ENCODE results near the gene C1QA.

C1QA gene

GRCh38 chr1:22616571-22616970 lies 19.9 kb upstream of the C1QA start:
- no peaks in the 10 kb centered on the region for H3K4me1 ChIP-seq (ENCODE audit: control insufficient read depth, insufficient read depth, low read length)
- no peaks in the 10 kb centered on the region for H3K9me3 ChIP-seq (ENCODE audit: control insufficient read depth, low read length)
- H3K9ac ChIP-seq (ENCODE audit: low read length), result no peak overlapping the region
- H3K27me3 ChIP-seq (ENCODE audit: control insufficient read depth, insufficient read depth, low read length), result peaks cover 23% of the 10 kb centered on the region
- no peak overlapping the region for H3K4me3 ChIP-seq (ENCODE audit: low read length)
- H3K36me3 ChIP-seq (ENCODE audit: control insufficient read depth, insufficient read depth, low read length), result no peaks in the 10 kb centered on the region

GRCh38 chr1:22618056-22618455 lies 18.4 kb upstream of the C1QA start:
- no peak overlapping the region for H3K4me3 ChIP-seq (ENCODE audit: low read length)
- no peaks in the 10 kb centered on the region for H3K9me3 ChIP-seq (ENCODE audit: control insufficient read depth, low read length)
- peaks cover 25% of the 10 kb centered on the region for H3K27me3 ChIP-seq (ENCODE audit: control insufficient read depth, insufficient read depth, low read length)
- no peak overlapping the region for H3K9ac ChIP-seq (ENCODE audit: low read length)
- no peaks in the 10 kb centered on the region for H3K4me1 ChIP-seq (ENCODE audit: control insufficient read depth, insufficient read depth, low read length)
- no peaks in the 10 kb centered on the region for H3K36me3 ChIP-seq (ENCODE audit: control insufficient read depth, insufficient read depth, low read length)

- Histone ChIP-seq H3K36me3 (ENCODE audit: control insufficient read depth, insufficient read depth, low read length) (no peaks in the 10 kb centered on the region), H3K4me3 (ENCODE audit: low read length) (no peak overlapping the region), H3K9ac (ENCODE audit: low read length) (no peak overlapping the region), H3K9me3 (ENCODE audit: control insufficient read depth, low read length) (no peaks in the 10 kb centered on the region), H3K4me1 (ENCODE audit: control insufficient read depth, insufficient read depth, low read length) (no peaks in the 10 kb centered on the region), H3K27me3 (ENCODE audit: control insufficient read depth, insufficient read depth, low read length) (peaks cover 25% of the 10 kb centered on the region)
Observed at GRCh38 chr1:22619252-22619651, 17.2 kb upstream of the C1QA start.

GRCh38 chr1:22619798-22620197 lies 16.6 kb upstream of the C1QA start:
- no peak overlapping the region for H3K4me3 ChIP-seq (ENCODE audit: low read length)
- H3K36me3 ChIP-seq (ENCODE audit: control insufficient read depth, insufficient read depth, low read length), result no peaks in the 10 kb centered on the region
- no peaks in the 10 kb centered on the region for H3K4me1 ChIP-seq (ENCODE audit: control insufficient read depth, insufficient read depth, low read length)
- no peak overlapping the region for H3K9ac ChIP-seq (ENCODE audit: low read length)
- peaks cover 25% of the 10 kb centered on the region for H3K27me3 ChIP-seq (ENCODE audit: control insufficient read depth, insufficient read depth, low read length)
- no peaks in the 10 kb centered on the region for H3K9me3 ChIP-seq (ENCODE audit: control insufficient read depth, low read length)

GRCh38 chr1:22621761-22622160 lies 14.7 kb upstream of the C1QA start:
- H3K9me3 ChIP-seq (ENCODE audit: control insufficient read depth, low read length), result no peaks in the 10 kb centered on the region
- no peak overlapping the region for H3K4me3 ChIP-seq (ENCODE audit: low read length)
- H3K9ac ChIP-seq (ENCODE audit: low read length), result no peak overlapping the region
- peaks cover 41% of the 10 kb centered on the region for H3K27me3 ChIP-seq (ENCODE audit: control insufficient read depth, insufficient read depth, low read length)
- no peaks in the 10 kb centered on the region for H3K36me3 ChIP-seq (ENCODE audit: control insufficient read depth, insufficient read depth, low read length)
- peaks cover 4% of the 10 kb centered on the region for H3K4me1 ChIP-seq (ENCODE audit: control insufficient read depth, insufficient read depth, low read length)

GRCh38 chr1:22625262-22625925 lies 11.0 kb upstream of the C1QA start:
- Histone ChIP-seq H3K9ac (ENCODE audit: low read length) (no peak overlapping the region), H3K9me3 (ENCODE audit: control insufficient read depth, low read length) (no peaks in the 10 kb centered on the region)

GRCh38 chr1:22626237-22627157 lies 9.9 kb upstream of the C1QA start:
- no peak overlapping the region for H3K4me3 ChIP-seq (ENCODE audit: low read length)
- peaks cover 36% of the 10 kb centered on the region for H3K27me3 ChIP-seq (ENCODE audit: control insufficient read depth, insufficient read depth, low read length)
- H3K4me1 ChIP-seq (ENCODE audit: control insufficient read depth, insufficient read depth, low read length), result peaks cover 4% of the 10 kb centered on the region
- no peaks in the 10 kb centered on the region for H3K36me3 ChIP-seq (ENCODE audit: control insufficient read depth, insufficient read depth, low read length)
- H3K9ac ChIP-seq (ENCODE audit: low read length), result no peak overlapping the region
- no peaks in the 10 kb centered on the region for H3K9me3 ChIP-seq (ENCODE audit: control insufficient read depth, low read length)

More at GRCh38 chr1:22625262-22625925, 11.0 kb upstream of the C1QA start:
- Histone ChIP-seq H3K27me3 (ENCODE audit: control insufficient read depth, insufficient read depth, low read length) (peaks cover 39% of the 10 kb centered on the region), H3K4me3 (ENCODE audit: low read length) (no peak overlapping the region), H3K4me1 (ENCODE audit: control insufficient read depth, insufficient read depth, low read length) (peaks cover 4% of the 10 kb centered on the region), H3K36me3 (ENCODE audit: control insufficient read depth, insufficient read depth, low read length) (no peaks in the 10 kb centered on the region)

- Histone ChIP-seq H3K36me3 (ENCODE audit: control insufficient read depth, insufficient read depth, low read length) (no peaks in the 10 kb centered on the region), H3K9ac (ENCODE audit: low read length) (no peak overlapping the region), H3K4me1 (ENCODE audit: control insufficient read depth, insufficient read depth, low read length) (peaks cover 4% of the 10 kb centered on the region), H3K4me3 (ENCODE audit: low read length) (no peak overlapping the region), H3K9me3 (ENCODE audit: control insufficient read depth, low read length) (no peaks in the 10 kb centered on the region), H3K27me3 (ENCODE audit: control insufficient read depth, insufficient read depth, low read length) (peaks cover 30% of the 10 kb centered on the region)
Observed at GRCh38 chr1:22627331-22627730, 9.1 kb upstream of the C1QA start.

GRCh38 chr1:22628698-22629444 lies 7.6 kb upstream of the C1QA start:
- Histone ChIP-seq H3K36me3 (ENCODE audit: control insufficient read depth, insufficient read depth, low read length) (no peaks in the 10 kb centered on the region), H3K27me3 (ENCODE audit: control insufficient read depth, insufficient read depth, low read length) (peaks cover 30% of the 10 kb centered on the region), H3K9ac (ENCODE audit: low read length) (no peak overlapping the region), H3K4me3 (ENCODE audit: low read length) (no peak overlapping the region), H3K9me3 (ENCODE audit: control insufficient read depth, low read length) (no peaks in the 10 kb centered on the region), H3K4me1 (ENCODE audit: control insufficient read depth, insufficient read depth, low read length) (peaks cover 4% of the 10 kb centered on the region)

- Histone ChIP-seq H3K4me3 (ENCODE audit: low read length) (no peak overlapping the region), H3K4me1 (ENCODE audit: control insufficient read depth, insufficient read depth, low read length) (peaks cover 4% of the 10 kb centered on the region)
Observed at GRCh38 chr1:22629886-22630285, 6.5 kb upstream of the C1QA start.

GRCh38 chr1:22633697-22634463 lies 2.5 kb upstream of the C1QA start:
- H3K9ac ChIP-seq (ENCODE audit: low read length), result no peak overlapping the region
- peaks cover 4% of the 10 kb centered on the region for H3K27me3 ChIP-seq (ENCODE audit: control insufficient read depth, insufficient read depth, low read length)
- no peak overlapping the region for H3K4me3 ChIP-seq (ENCODE audit: low read length)
- no peaks in the 10 kb centered on the region for H3K9me3 ChIP-seq (ENCODE audit: control insufficient read depth, low read length)
- no peaks in the 10 kb centered on the region for H3K36me3 ChIP-seq (ENCODE audit: control insufficient read depth, insufficient read depth, low read length)
- H3K4me1 ChIP-seq (ENCODE audit: control insufficient read depth, insufficient read depth, low read length), result no peaks in the 10 kb centered on the region

More at GRCh38 chr1:22629886-22630285, 6.5 kb upstream of the C1QA start:
- H3K36me3 ChIP-seq (ENCODE audit: control insufficient read depth, insufficient read depth, low read length), result no peaks in the 10 kb centered on the region
- no peaks in the 10 kb centered on the region for H3K9me3 ChIP-seq (ENCODE audit: control insufficient read depth, low read length)
- peaks cover 30% of the 10 kb centered on the region for H3K27me3 ChIP-seq (ENCODE audit: control insufficient read depth, insufficient read depth, low read length)
- no peak overlapping the region for H3K9ac ChIP-seq (ENCODE audit: low read length)

Data from mucosa of stomach (tissue), 1 donor.